K562 (cell line): ENCODE data around the gene TREH.

ENCODE experiments used
- CHD4 ChIP-seq: fragments of 200-600 bp; sonication (generic); IDR thresholded peaks from 3 replicates; pipeline ENCODE4 v1.6.1; 2012; ENCODE audit warnings: low read depth, mild to moderate bottlenecking, mixed read lengths, low read length, inconsistent platforms; ENCODE audit not compliant: insufficient read depth, insufficient replicate concordance, poor library complexity, severe bottlenecking
- CREB1 ChIP-seq, 2 experiments: sonication (generic) in 1 of 2; formaldehyde crosslinking in 1 of 2; IDR thresholded peaks; 2 replicates each; pipeline versions ENCODE4 v1.6.1 to v1.8.0; 2012 to 2022; ENCODE audit warnings: inconsistent platforms in 1 of 2, mild to moderate bottlenecking in 1 of 2, missing genetic modification reagents in 1 of 2, moderate library complexity in 1 of 2
- CTCF ChIP-seq, 3 experiments: IDR thresholded peaks in 2 of 3; conservative IDR thresholded peaks in 1 of 3; 2 replicates each; pipeline ENCODE4 v1.5.1; 2011 to 2012; ENCODE audit warnings: low read length in 3 of 3, mild to moderate bottlenecking in 3 of 3, control low read depth in 2 of 3, improper control_type of control experiment in 1 of 3, inconsistent platforms in 1 of 3, low read depth in 1 of 3, mixed read lengths in 1 of 3, moderate library complexity in 1 of 3; ENCODE audit not compliant: insufficient read depth in 2 of 3
- DNMT1 ChIP-seq: fragments of 450-650 bp; IDR thresholded peaks from 2 replicates; pipeline ENCODE4 v1.6.1; 2016; ENCODE audit warnings: antibody characterized with exemption, mild to moderate bottlenecking
- NBN ChIP-seq: fragments of 450-650 bp; IDR thresholded peaks from 2 replicates; pipeline ENCODE4 v1.6.1; 2016; ENCODE audit warnings: low read depth, mild to moderate bottlenecking
- NFE2L1 ChIP-seq: fragments of 450-650 bp; IDR thresholded peaks from 2 replicates; pipeline ENCODE4 v1.6.1; 2016; ENCODE audit warnings: missing genetic modification characterization, low read depth, mild to moderate bottlenecking, missing compliant biosample characterization, moderate library complexity, borderline replicate concordance
- NKRF ChIP-seq: fragments of 450-650 bp; IDR thresholded peaks from 2 replicates; pipeline ENCODE4 v1.6.1; 2016; ENCODE audit warnings: borderline replicate concordance
- NR1H2 ChIP-seq: sonication (generic); formaldehyde crosslinking; IDR thresholded peaks from 2 replicates; pipeline ENCODE4 v1.4.0; 2020; ENCODE audit warnings: mild to moderate bottlenecking, missing genetic modification reagents
- POLR3A ChIP-seq: IDR thresholded peaks from 2 replicates; pipeline ENCODE4 v1.6.1; 2011; ENCODE audit warnings: borderline replicate concordance, mild to moderate bottlenecking, moderate library complexity; ENCODE audit not compliant: insufficient read length, insufficient read depth; ENCODE audit errors: extremely low read depth

GRCh38 chr11:118632577-118633318, 46.7 kb downstream of the TREH start:
- no peak for TF ChIP-seq NFE2L1 (tag)
- TF ChIP-seq CREB1 (IDR thresholded peaks at IDR 0.05) = no peak
- no peak for TF ChIP-seq CREB1 (CRISPR knock-in tag; IDR thresholded peaks at IDR 0.05)
- TF ChIP-seq CHD4 = no peak
- TF ChIP-seq POLR3A = no peak
- TF ChIP-seq NBN = no peak
- no peak for TF ChIP-seq DNMT1
- no peak for TF ChIP-seq NKRF
- TF ChIP-seq NR1H2 (CRISPR knock-in tag) = no peak
- no peak for TF ChIP-seq CTCF (IDR thresholded peaks at IDR 0.05 in 2 of 3, conservative IDR thresholded peaks at IDR 0.05 in 1 of 3; ENCODE audit: insufficient read depth in 2 of 3, low read depth in 1 of 3, low read length in 3 of 3)
